Neural cell (in vitro differentiated cells): ENCODE measurements around the gene ARHGAP20. TPM values are rescaled to one million over a fixed set of nuclear protein-coding genes. Genes with fewer than 3 reads are reported as not detected.

Experiments used
- H2AFZ ChIP-seq: fragments of 200-600, 300-800 bp; sonication (generic), shearing (Covaris generic); 2 replicates; pipeline ENCODE4 v1.6.0; 2014; ENCODE audit warnings: low read depth, mild to moderate bottlenecking, antibody characterized with exemption, low read length, moderate library complexity
- H3F3A ChIP-seq: fragments of 200-600 bp; shearing (Covaris generic); 2 replicates; pipeline ENCODE4 v1.6.1; 2016; ENCODE audit warnings: mild to moderate bottlenecking, moderate library complexity, mixed read lengths, antibody characterized with exemption, low read length; ENCODE audit not compliant: insufficient read depth, poor library complexity, severe bottlenecking
- H3K27ac ChIP-seq: fragments of 200-600, 300-800 bp; sonication (generic), shearing (Covaris generic); 2 replicates; pipeline ENCODE4 v1.5.1; 2014; ENCODE audit warnings: mild to moderate bottlenecking, low read length, moderate library complexity
- H3K27me3 ChIP-seq: fragments of 300-800, 200-600 bp; sonication (generic), shearing (Covaris generic); 2 replicates; pipeline ENCODE4 v1.6.0; 2014; ENCODE audit warnings: mild to moderate bottlenecking, low read depth, low read length, moderate library complexity; ENCODE audit not compliant: insufficient read depth
- H3K36me3 ChIP-seq: fragments of 300-800, 200-600 bp; sonication (generic), shearing (Covaris generic); 2 replicates; pipeline ENCODE4 v1.5.1; 2014; ENCODE audit warnings: mild to moderate bottlenecking, antibody characterized with exemption, low read length, moderate library complexity; ENCODE audit not compliant: insufficient read depth
- H3K4me2 ChIP-seq: fragments of 300-800, 200-600 bp; sonication (generic), shearing (Covaris generic); 2 replicates; pipeline ENCODE4 v1.6.0; 2014; ENCODE audit warnings: mild to moderate bottlenecking, low read length
- H3K4me3 ChIP-seq: fragments of 300-800, 200-600 bp; sonication (generic), shearing (Covaris generic); 2 replicates; pipeline ENCODE4 v1.5.1; 2014; ENCODE audit warnings: mild to moderate bottlenecking, low read length, moderate library complexity
- H3K79me2 ChIP-seq: fragments of 200-600 bp; shearing (Covaris generic); replicated peaks from 2 replicates; pipeline ENCODE4 v1.6.0; 2014; ENCODE audit warnings: mild to moderate bottlenecking, low read length, moderate library complexity; ENCODE audit not compliant: insufficient read depth
- H3K9ac ChIP-seq: fragments of 300-800, 200-600 bp; sonication (generic), shearing (Covaris generic); 2 replicates; pipeline ENCODE4 v1.6.1; 2016; ENCODE audit warnings: mild to moderate bottlenecking, low read length, mixed read lengths
- H3K9me2 ChIP-seq: fragments of 200-600 bp; shearing (Covaris generic); 2 replicates; pipeline ENCODE4 v1.6.1; 2016; ENCODE audit warnings: mild to moderate bottlenecking, low read length, mixed read lengths; ENCODE audit not compliant: insufficient read depth
- H3K9me3 ChIP-seq: fragments of 200-600, 300-800 bp; sonication (generic), shearing (Covaris generic); 2 replicates; pipeline ENCODE4 v1.6.1; 2016; ENCODE audit warnings: mild to moderate bottlenecking, mixed run types, low read length, moderate library complexity, mixed read lengths
- H4K20me1 ChIP-seq: fragments of 200-600 bp; shearing (Covaris generic); 2 replicates; pipeline ENCODE4 v1.6.1; 2016; ENCODE audit warnings: mild to moderate bottlenecking, mixed run types; ENCODE audit not compliant: insufficient read depth
- EP300 ChIP-seq: fragments of 450-650 bp; conservative IDR thresholded peaks from 2 replicates; pipeline ENCODE4 v1.6.1; 2014; ENCODE audit warnings: antibody characterized with exemption, mild to moderate bottlenecking, moderate library complexity; ENCODE audit not compliant: poor library complexity, severe bottlenecking
- EZH2 ChIP-seq: fragments of 200-600, 300-800 bp; shearing (Covaris generic), sonication (generic); IDR thresholded peaks from 2 replicates; pipeline ENCODE4 v1.6.1; 2014; ENCODE audit warnings: antibody characterized with exemption, low read length, borderline replicate concordance, mild to moderate bottlenecking; ENCODE audit not compliant: insufficient read depth, poor library complexity, severe bottlenecking
- MXI1 ChIP-seq: fragments of 450-650 bp; conservative IDR thresholded peaks from 2 replicates; pipeline ENCODE4 v1.6.1; 2014; ENCODE audit warnings: antibody characterized with exemption, mild to moderate bottlenecking; ENCODE audit not compliant: poor library complexity, severe bottlenecking
- POLR2AphosphoS5 ChIP-seq: IDR thresholded peaks from 2 replicates; pipeline ENCODE4 v1.6.1; 2012
- RAD21 ChIP-seq: fragments of 450-650 bp; conservative IDR thresholded peaks from 2 replicates; pipeline ENCODE4 v1.6.1; 2014; ENCODE audit warnings: antibody characterized with exemption, mild to moderate bottlenecking, moderate library complexity
- SMC3 ChIP-seq: fragments of 450-650 bp; conservative IDR thresholded peaks from 2 replicates; pipeline ENCODE4 v1.6.1; 2014; ENCODE audit warnings: antibody characterized with exemption, mild to moderate bottlenecking, moderate library complexity; ENCODE audit not compliant: poor library complexity
- TAF1 ChIP-seq: IDR thresholded peaks from 2 replicates; pipeline ENCODE4 v1.6.1; 2012; ENCODE audit warnings: low read depth
- polyA plus RNA-seq: library from polyadenylated mRNA; depleted of rRNA; stranded (reverse); fragments of >200 nt; gene quantifications from 2 replicates; pipeline ENCODE4 v1.2.3, GENCODE V29; 2014
- TF ChIP-seq, protein P1 (sequence below): fragments of 450-650 bp; IDR thresholded peaks from 2 replicates; pipeline ENCODE4 v1.5.1; 2014; ENCODE audit warnings: antibody characterized with exemption, mild to moderate bottlenecking, moderate library complexity; ENCODE audit not compliant: poor library complexity, severe bottlenecking
- TF ChIP-seq, protein P2 (sequence below): IDR thresholded peaks from 2 replicates; pipeline ENCODE4 v1.6.1; 2012; ENCODE audit warnings: borderline replicate concordance

The ARHGAP20 gene
- polyA plus RNA-seq, 1 donor from 2014 or later, result 1.2 TPM

DNA sequence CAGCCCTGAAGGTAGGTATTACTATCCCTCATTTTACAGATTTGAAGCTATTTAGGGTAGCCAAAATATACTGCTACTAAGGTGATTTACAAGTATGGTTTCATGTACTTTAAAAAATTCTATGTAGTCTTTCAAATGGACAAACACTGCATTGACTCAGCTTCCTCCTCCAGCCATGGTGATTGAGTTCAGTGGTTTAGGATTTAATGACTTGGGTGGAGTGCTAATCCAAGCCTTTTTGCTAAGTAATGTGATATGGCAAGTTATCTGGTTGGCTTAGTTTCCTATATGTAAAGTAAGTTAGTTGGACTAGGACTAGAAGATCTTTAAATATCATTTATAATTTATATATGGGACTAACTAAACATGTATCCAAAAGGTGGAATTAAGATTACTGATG, 77.9 kb downstream of the ARHGAP20 start:
- no peaks in the 10 kb centered on the region for H3K79me2 ChIP-seq
- H3F3A ChIP-seq, result no peaks in the 10 kb centered on the region
- H3K4me3 ChIP-seq, result no peak overlapping the region
- no peak overlapping the region for H3K27ac ChIP-seq
- no peaks in the 10 kb centered on the region for H3K27me3 ChIP-seq
- no peaks in the 10 kb centered on the region for H3K9me3 ChIP-seq
- no peak overlapping the region for H2AFZ ChIP-seq
- no peaks in the 10 kb centered on the region for H3K36me3 ChIP-seq
- no peaks in the 10 kb centered on the region for H4K20me1 ChIP-seq
- TF ChIP-seq, protein P1, sequence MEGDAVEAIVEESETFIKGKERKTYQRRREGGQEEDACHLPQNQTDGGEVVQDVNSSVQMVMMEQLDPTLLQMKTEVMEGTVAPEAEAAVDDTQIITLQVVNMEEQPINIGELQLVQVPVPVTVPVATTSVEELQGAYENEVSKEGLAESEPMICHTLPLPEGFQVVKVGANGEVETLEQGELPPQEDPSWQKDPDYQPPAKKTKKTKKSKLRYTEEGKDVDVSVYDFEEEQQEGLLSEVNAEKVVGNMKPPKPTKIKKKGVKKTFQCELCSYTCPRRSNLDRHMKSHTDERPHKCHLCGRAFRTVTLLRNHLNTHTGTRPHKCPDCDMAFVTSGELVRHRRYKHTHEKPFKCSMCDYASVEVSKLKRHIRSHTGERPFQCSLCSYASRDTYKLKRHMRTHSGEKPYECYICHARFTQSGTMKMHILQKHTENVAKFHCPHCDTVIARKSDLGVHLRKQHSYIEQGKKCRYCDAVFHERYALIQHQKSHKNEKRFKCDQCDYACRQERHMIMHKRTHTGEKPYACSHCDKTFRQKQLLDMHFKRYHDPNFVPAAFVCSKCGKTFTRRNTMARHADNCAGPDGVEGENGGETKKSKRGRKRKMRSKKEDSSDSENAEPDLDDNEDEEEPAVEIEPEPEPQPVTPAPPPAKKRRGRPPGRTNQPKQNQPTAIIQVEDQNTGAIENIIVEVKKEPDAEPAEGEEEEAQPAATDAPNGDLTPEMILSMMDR, result no peak
- TF ChIP-seq POLR2AphosphoS5 (no peak), EZH2 (no peak), MXI1 (no peak), EP300 (no peak), TAF1 (no peak), SMC3 (no peak), RAD21 (no peak)
- TF ChIP-seq, protein P2, sequence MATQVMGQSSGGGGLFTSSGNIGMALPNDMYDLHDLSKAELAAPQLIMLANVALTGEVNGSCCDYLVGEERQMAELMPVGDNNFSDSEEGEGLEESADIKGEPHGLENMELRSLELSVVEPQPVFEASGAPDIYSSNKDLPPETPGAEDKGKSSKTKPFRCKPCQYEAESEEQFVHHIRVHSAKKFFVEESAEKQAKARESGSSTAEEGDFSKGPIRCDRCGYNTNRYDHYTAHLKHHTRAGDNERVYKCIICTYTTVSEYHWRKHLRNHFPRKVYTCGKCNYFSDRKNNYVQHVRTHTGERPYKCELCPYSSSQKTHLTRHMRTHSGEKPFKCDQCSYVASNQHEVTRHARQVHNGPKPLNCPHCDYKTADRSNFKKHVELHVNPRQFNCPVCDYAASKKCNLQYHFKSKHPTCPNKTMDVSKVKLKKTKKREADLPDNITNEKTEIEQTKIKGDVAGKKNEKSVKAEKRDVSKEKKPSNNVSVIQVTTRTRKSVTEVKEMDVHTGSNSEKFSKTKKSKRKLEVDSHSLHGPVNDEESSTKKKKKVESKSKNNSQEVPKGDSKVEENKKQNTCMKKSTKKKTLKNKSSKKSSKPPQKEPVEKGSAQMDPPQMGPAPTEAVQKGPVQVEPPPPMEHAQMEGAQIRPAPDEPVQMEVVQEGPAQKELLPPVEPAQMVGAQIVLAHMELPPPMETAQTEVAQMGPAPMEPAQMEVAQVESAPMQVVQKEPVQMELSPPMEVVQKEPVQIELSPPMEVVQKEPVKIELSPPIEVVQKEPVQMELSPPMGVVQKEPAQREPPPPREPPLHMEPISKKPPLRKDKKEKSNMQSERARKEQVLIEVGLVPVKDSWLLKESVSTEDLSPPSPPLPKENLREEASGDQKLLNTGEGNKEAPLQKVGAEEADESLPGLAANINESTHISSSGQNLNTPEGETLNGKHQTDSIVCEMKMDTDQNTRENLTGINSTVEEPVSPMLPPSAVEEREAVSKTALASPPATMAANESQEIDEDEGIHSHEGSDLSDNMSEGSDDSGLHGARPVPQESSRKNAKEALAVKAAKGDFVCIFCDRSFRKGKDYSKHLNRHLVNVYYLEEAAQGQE, result no peak
- no peaks in the 10 kb centered on the region for H3K9me2 ChIP-seq
- H3K9ac ChIP-seq, result no peak overlapping the region
- H3K4me2 ChIP-seq, result no peak overlapping the region

DNA sequence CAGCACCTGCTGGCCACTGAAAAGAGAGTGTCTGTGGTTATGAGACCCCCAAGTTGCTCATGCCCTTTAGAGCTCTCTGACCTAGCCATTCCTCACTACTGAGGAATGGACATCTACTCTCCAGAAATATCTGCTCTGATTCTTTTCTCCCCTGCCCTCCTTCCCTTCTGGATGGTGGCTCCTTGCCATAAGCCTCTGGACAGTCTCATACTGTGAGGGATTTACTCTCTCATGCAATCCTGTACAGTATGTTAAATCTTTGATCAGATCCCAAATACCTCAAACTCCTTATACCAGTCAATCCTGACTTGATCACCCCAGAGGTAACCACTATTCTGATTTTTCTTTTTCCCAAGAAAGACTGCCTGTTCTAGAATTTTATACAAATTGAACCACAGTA, 80.7 kb downstream of the ARHGAP20 start:
- Histone ChIP-seq H3K9ac (no peak overlapping the region), H3K4me3 (no peak overlapping the region), H3F3A (no peaks in the 10 kb centered on the region), H3K79me2 (no peaks in the 10 kb centered on the region), H3K36me3 (no peaks in the 10 kb centered on the region), H3K27ac (no peak overlapping the region), H3K9me2 (no peaks in the 10 kb centered on the region), H3K27me3 (no peaks in the 10 kb centered on the region), H3K9me3 (no peaks in the 10 kb centered on the region), H4K20me1 (no peaks in the 10 kb centered on the region), H3K4me2 (no peak overlapping the region), H2AFZ (no peak overlapping the region)
- no peak for TF ChIP-seq RAD21
- TF ChIP-seq, protein P2, result no peak
- TF ChIP-seq, protein P1, result no peak
- TF ChIP-seq EP300, result no peak
- no peak for TF ChIP-seq TAF1
- no peak for TF ChIP-seq EZH2
- no peak for TF ChIP-seq MXI1
- no peak for TF ChIP-seq POLR2AphosphoS5
- TF ChIP-seq SMC3, result no peak
